IMR-90 (cell line): Measurements from ENCODE around the gene AMFR. TPM values are rescaled to one million over a fixed set of nuclear protein-coding genes. Genes with fewer than 3 reads are reported as not detected.

Experiments
- ATAC-seq: fragments of 200-7000 bp; cut with Tn5 transposase; 2 replicates; pipeline ENCODE4 v1.9.1; 2020; ENCODE audit warnings: low read depth, mild to moderate bottlenecking, moderate library complexity
- BruUV-seq: library from RNA; stranded (reverse); fragments of 400-500 nt; replicated peaks from 2 replicates; lab custom pipeline; 2021; lab: Mats Ljungman, UMichigan
- CTCF ChIA-PET: fragments of 300-600 bp; formaldehyde crosslinking; extraction: SDS; loops from one replicate; lab custom pipeline; 2021; ENCODE audit warnings: antibody characterized with exemption; lab: Yijun Ruan, JAX
- POLR2A ChIA-PET: fragments of 300-600 bp; sonication (Branson Sonifier 250); formaldehyde crosslinking; loops from one replicate; lab custom pipeline; 2022; ENCODE audit warnings: antibody characterized with exemption; ENCODE audit not compliant: unreplicated experiment; lab: Charles Lee
- DNase-seq: peaks from one replicate; pipeline ENCODE4 v3.0.0; 2013
- H2AFZ ChIP-seq: replicated peaks from 2 replicates; pipeline ENCODE3; 2013; ENCODE audit warnings: low read length, mild to moderate bottlenecking; ENCODE audit not compliant: poor library complexity
- H2AK5ac ChIP-seq: 2 replicates; pipeline ENCODE4 v1.6.1; 2013; ENCODE audit warnings: low read depth, low read length, inconsistent platforms
- H2AK9ac ChIP-seq: replicated peaks from 2 replicates; pipeline ENCODE3; 2013; ENCODE audit warnings: mild to moderate bottlenecking, low read depth, low read length, moderate library complexity; ENCODE audit not compliant: poor library complexity
- H2BK120ac ChIP-seq: 2 replicates; pipeline ENCODE4 v1.6.1; 2013; ENCODE audit warnings: low read depth, low read length, inconsistent platforms
- H2BK15ac ChIP-seq: 3 replicates; pipeline ENCODE4 v1.6.1; 2013; ENCODE audit warnings: low read depth, low read length, inconsistent platforms
- H2BK20ac ChIP-seq: 2 replicates; pipeline ENCODE4 v1.6.1; 2013; ENCODE audit warnings: low read depth, mild to moderate bottlenecking, inconsistent platforms, low read length, moderate library complexity
- H2BK5ac ChIP-seq: 2 replicates; pipeline ENCODE4 v1.6.1; 2013; ENCODE audit warnings: mild to moderate bottlenecking, low read depth, low read length, inconsistent platforms; ENCODE audit not compliant: poor library complexity, severe bottlenecking
- H3K14ac ChIP-seq: replicated peaks from 2 replicates; pipeline ENCODE4 v1.6.1; 2013; ENCODE audit warnings: low read depth, low read length, inconsistent platforms
- H3K18ac ChIP-seq: 2 replicates; pipeline ENCODE4 v1.6.1; 2013; ENCODE audit warnings: low read depth, low read length, control low read depth
- H3K23ac ChIP-seq: 2 replicates; pipeline ENCODE4 v1.6.1; 2013; ENCODE audit warnings: low read depth, low read length, inconsistent platforms
- H3K27ac ChIP-seq: 2 replicates; pipeline ENCODE4 v1.5.1; 2013; ENCODE audit warnings: mild to moderate bottlenecking, control low read depth, low read length; ENCODE audit not compliant: insufficient read depth
- H3K27me3 ChIP-seq: 2 replicates; pipeline ENCODE4 v1.6.1; 2013; ENCODE audit warnings: low read length; ENCODE audit not compliant: control insufficient read depth, insufficient read depth
- H3K36me3 ChIP-seq: 2 replicates; pipeline ENCODE4 v1.6.1; 2013; ENCODE audit warnings: low read length, mixed read lengths; ENCODE audit not compliant: control insufficient read depth, insufficient read depth
- H3K4ac ChIP-seq: 2 replicates; pipeline ENCODE4 v1.6.1; 2013; ENCODE audit warnings: low read depth, low read length, inconsistent platforms
- H3K4me1 ChIP-seq: 2 replicates; pipeline ENCODE4 v1.6.1; 2013; ENCODE audit warnings: low read length, mixed read lengths; ENCODE audit not compliant: control insufficient read depth, insufficient read depth
- H3K4me2 ChIP-seq: 2 replicates; pipeline ENCODE4 v1.6.1; 2013; ENCODE audit warnings: low read depth, mild to moderate bottlenecking, control low read depth, low read length, moderate library complexity
- H3K4me3 ChIP-seq: 2 replicates; pipeline ENCODE4 v1.5.1; 2013; ENCODE audit warnings: low read depth, mild to moderate bottlenecking, control low read depth, low read length, moderate library complexity; ENCODE audit not compliant: insufficient read depth
- H3K56ac ChIP-seq: 2 replicates; pipeline ENCODE4 v1.6.1; 2013; ENCODE audit warnings: low read length, inconsistent platforms; ENCODE audit not compliant: insufficient read depth; ENCODE audit errors: extremely low read depth
- H3K79me1 ChIP-seq, 2 experiments: 2 replicates each; pipeline ENCODE4 v1.6.1; 2013; ENCODE audit warnings: low read length in 2 of 2, inconsistent platforms in 1 of 2, low read depth in 1 of 2
- H3K9ac ChIP-seq: 2 replicates; pipeline ENCODE4 v1.6.1; 2013; ENCODE audit warnings: low read depth, low read length, control low read depth
- H3K9me1 ChIP-seq: 2 replicates; pipeline ENCODE4 v1.6.1; 2013; ENCODE audit warnings: low read length, inconsistent platforms; ENCODE audit not compliant: insufficient read depth
- H3K9me3 ChIP-seq: 2 replicates; pipeline ENCODE4 v1.6.1; 2013; ENCODE audit warnings: low read length; ENCODE audit not compliant: control insufficient read depth, insufficient read depth
- H4K20me1 ChIP-seq: 2 replicates; pipeline ENCODE4 v1.6.1; 2013; ENCODE audit warnings: low read length, inconsistent platforms; ENCODE audit not compliant: insufficient read depth
- H4K5ac ChIP-seq: 2 replicates; pipeline ENCODE4 v1.6.1; 2013; ENCODE audit warnings: mild to moderate bottlenecking, low read depth, low read length, control low read depth
- H4K8ac ChIP-seq, 2 experiments: 2 replicates each; pipeline ENCODE4 v1.6.1; 2013; ENCODE audit warnings: low read depth in 2 of 2, low read length in 2 of 2, control low read depth in 1 of 2, inconsistent platforms in 1 of 2
- H4K91ac ChIP-seq: 2 replicates; pipeline ENCODE4 v1.6.1; 2013; ENCODE audit warnings: low read depth, low read length, inconsistent platforms; ENCODE audit not compliant: insufficient read depth
- MAZ ChIP-seq: IDR thresholded peaks from 2 replicates; pipeline ENCODE4 v1.6.1; 2012; ENCODE audit warnings: low read depth, mild to moderate bottlenecking, low read length, improper control_type of control experiment, moderate library complexity, borderline replicate concordance
- RAD21 ChIP-seq: IDR thresholded peaks from 2 replicates; pipeline ENCODE4 v1.6.1; 2012; ENCODE audit warnings: low read length, improper control_type of control experiment
- WGBS, 2 experiments: methylation state at CpG; one replicate each; pipeline versions ENCODE4 v1.1.5 to v1.1.7; 2013; ENCODE audit warnings: missing lambda C conversion rate in 2 of 2; ENCODE audit not compliant: insufficient read length in 1 of 2; ENCODE audit errors: extremely low coverage in 2 of 2; 5-methylcytosine and 5-hydroxymethylcytosine counted together
- dilution Hi-C: fragments of 300-500 bp; cut with HindIII; formaldehyde crosslinking; loops from one replicate; pipeline ENCODE4 v1.14.3; 2018; ENCODE audit warnings: low sequenced_read_pairs; ENCODE audit not compliant: unreplicated experiment
- in situ Hi-C: fragments of 300-500 bp; cut with MboI; formaldehyde crosslinking; loops from 3 replicates; pipeline ENCODE4 v1.14.3; 2019; ENCODE audit warnings: low sequenced_read_pairs, inconsistent platforms, mixed read lengths
- intact Hi-C: fragments of 100-400 bp; cut with micrococcal nuclease; formaldehyde crosslinking; loops from 2 replicates; pipeline ENCODE4 v1.10.0; 2022
- polyA plus RNA-seq, 3 experiments: library from polyadenylated mRNA; depleted of rRNA; stranded (reverse); fragments of >200 nt; gene quantifications; 2 replicates each; pipeline ENCODE4 v1.2.3, GENCODE V29; 2012; ENCODE audit warnings: low replicate concordance in 1 of 3
- total RNA-seq: library from RNA; depleted of rRNA; stranded (reverse); fragments of >200 nt; gene quantifications from 2 replicates; pipeline ENCODE4 v1.2.3, GENCODE V29; 2012
- TF ChIP-seq, protein P1 (sequence below): conservative IDR thresholded peaks from 2 replicates; pipeline ENCODE4 v1.5.1; 2012; ENCODE audit warnings: mild to moderate bottlenecking, low read depth, low read length, improper control_type of control experiment

The AMFR gene
- total and polyA plus RNA-seq, 2 of the 4 experiments (the other 2 are of a cell fraction), result 60.7 to 216 TPM

DNA sequence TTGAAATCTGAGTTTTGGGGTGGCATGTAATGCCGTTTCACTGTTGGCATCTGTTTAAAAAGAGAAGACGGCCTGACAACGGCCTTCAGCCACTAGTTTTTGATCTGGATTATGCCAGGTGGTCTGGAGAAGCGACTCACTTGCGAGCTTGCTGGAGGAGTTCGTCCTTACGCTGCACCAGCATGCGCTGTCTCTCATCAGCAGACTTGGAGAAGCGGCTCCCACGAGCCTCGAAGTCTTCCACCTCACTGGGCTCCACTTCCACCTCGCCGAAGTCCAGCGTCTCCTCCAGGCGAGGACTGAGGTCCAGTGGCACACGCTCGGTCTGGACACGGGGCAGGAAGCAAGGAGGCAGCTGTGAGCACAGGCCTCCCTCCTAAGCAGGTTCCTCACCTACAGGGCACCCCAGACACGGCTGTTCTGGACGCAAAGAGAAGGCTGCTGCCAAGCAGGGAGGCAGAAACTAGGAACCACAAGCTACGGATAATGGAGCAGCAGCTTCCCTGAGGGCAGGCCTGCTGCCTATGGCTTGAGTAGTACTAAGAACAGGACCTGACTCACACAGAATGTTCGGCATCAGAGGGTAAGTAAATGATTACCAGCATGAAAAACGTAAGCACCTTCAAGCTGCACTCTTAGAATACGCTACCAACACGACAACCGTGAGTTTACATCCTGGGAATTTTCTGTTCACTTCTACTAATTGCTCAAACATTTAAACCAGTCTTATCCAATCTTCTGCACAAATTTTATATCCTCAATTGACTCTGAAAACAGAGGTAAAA, 61.4 kb downstream of the AMFR start:
- no peak overlapping the region for H2AFZ ChIP-seq
- no peak overlapping the region for H3K4me3 ChIP-seq
- no peak overlapping the region for H2BK20ac ChIP-seq
- no peak overlapping the region for H3K14ac ChIP-seq
- no peaks in the 10 kb centered on the region for H3K27me3 ChIP-seq
- H3K23ac ChIP-seq, result no peak overlapping the region
- DNase-seq (no peak), ATAC-seq (no peak)
- in situ Hi-C loops, result loop anchor here (25.0 kb wide), 1 partner anchor 877 kb away; the partner anchor contains the start of gene MMP2
- H3K4me1 ChIP-seq, result no peaks in the 10 kb centered on the region
- BruUV-seq, result no TSS peak
- H3K4ac ChIP-seq, result no peak overlapping the region
- no peaks in the 10 kb centered on the region for H4K20me1 ChIP-seq
- peaks cover 5% of the 10 kb centered on the region; the same call in 1 of the 2 replicates for H3K9me1 ChIP-seq
- TF ChIP-seq MAZ (no peak), RAD21 (no peak)
- TF ChIP-seq, protein P1, sequence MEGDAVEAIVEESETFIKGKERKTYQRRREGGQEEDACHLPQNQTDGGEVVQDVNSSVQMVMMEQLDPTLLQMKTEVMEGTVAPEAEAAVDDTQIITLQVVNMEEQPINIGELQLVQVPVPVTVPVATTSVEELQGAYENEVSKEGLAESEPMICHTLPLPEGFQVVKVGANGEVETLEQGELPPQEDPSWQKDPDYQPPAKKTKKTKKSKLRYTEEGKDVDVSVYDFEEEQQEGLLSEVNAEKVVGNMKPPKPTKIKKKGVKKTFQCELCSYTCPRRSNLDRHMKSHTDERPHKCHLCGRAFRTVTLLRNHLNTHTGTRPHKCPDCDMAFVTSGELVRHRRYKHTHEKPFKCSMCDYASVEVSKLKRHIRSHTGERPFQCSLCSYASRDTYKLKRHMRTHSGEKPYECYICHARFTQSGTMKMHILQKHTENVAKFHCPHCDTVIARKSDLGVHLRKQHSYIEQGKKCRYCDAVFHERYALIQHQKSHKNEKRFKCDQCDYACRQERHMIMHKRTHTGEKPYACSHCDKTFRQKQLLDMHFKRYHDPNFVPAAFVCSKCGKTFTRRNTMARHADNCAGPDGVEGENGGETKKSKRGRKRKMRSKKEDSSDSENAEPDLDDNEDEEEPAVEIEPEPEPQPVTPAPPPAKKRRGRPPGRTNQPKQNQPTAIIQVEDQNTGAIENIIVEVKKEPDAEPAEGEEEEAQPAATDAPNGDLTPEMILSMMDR, result no peak
- no peak overlapping the region for H2AK5ac ChIP-seq
- no peak overlapping the region for H3K9ac ChIP-seq
- no peak overlapping the region for H2BK120ac ChIP-seq
- H3K4me2 ChIP-seq, result no peak overlapping the region
- no peak overlapping the region for H2AK9ac ChIP-seq
- no peak overlapping the region for H4K91ac ChIP-seq
- dilution Hi-C loops, result no loop called here
- 97% methylated on average over 13 of the region's 26 CpGs; no CpG with 5 or more reads in 1 of the 2 experiments for WGBS, 2 experiments
- no peak overlapping the region for H3K27ac ChIP-seq
- intact Hi-C loops, result no loop called here
- no peak overlapping the region for H3K18ac ChIP-seq
- no peaks in the 10 kb centered on the region for H3K9me3 ChIP-seq
- H2BK5ac ChIP-seq, result no peak overlapping the region
- ChIA-PET CTCF (interaction anchor here (0.5 kb wide), 1 partner anchor 53 kb away, joined by 3 read pairs; no protein-coding TSS in a partner anchor), POLR2A (no interaction called here)
- no peak overlapping the region for H4K8ac ChIP-seq
- H4K5ac ChIP-seq, result no peak overlapping the region
- H2BK15ac ChIP-seq, result no peak overlapping the region
- peaks cover 51% of the 10 kb centered on the region for H3K36me3 ChIP-seq
- peaks cover 4 to 9% of the 10 kb centered on the region in 2 experiments; a peak in 3 of 4 replicates for H3K79me1 ChIP-seq
- H3K56ac ChIP-seq, result no peak overlapping the region
